K562 (cell line): ENCODE data around the gene PSAT1.
A peak's percentile ranks its signal among the peaks of the same experiment; 100 is the strongest.

Source experiments
- ATF2 ChIP-seq: sonication (generic); formaldehyde crosslinking; IDR thresholded peaks from 2 replicates; pipeline ENCODE4 v1.8.1; 2022; ENCODE audit warnings: missing genetic modification reagents
- HMGXB4 ChIP-seq: sonication (generic); formaldehyde crosslinking; IDR thresholded peaks from 2 replicates; pipeline ENCODE4 v1.8.1; 2023; ENCODE audit warnings: mild to moderate bottlenecking, missing genetic modification reagents
- MAZ ChIP-seq, 2 experiments: fragments of 450-650 bp in 1 of 2; sonication (generic) in 1 of 2; formaldehyde crosslinking; IDR thresholded peaks in 1 of 2; conservative IDR thresholded peaks in 1 of 2; 2 replicates each; pipeline versions ENCODE4 v1.4.0 to v1.5.0; 2020; ENCODE audit warnings: mild to moderate bottlenecking in 1 of 2, missing genetic modification reagents in 1 of 2
- MXI1 ChIP-seq: IDR thresholded peaks from 2 replicates; pipeline ENCODE4 v1.6.1; 2011; ENCODE audit warnings: low read depth, mild to moderate bottlenecking, improper control_type of control experiment, low read length
- POLR2A ChIP-seq: fragments of 450-650 bp; conservative IDR thresholded peaks from 2 replicates; pipeline ENCODE4 v1.6.1; 2016
- PYGO2 ChIP-seq: fragments of 450-650 bp; IDR thresholded peaks from 2 replicates; pipeline ENCODE4 v1.6.1; 2016; ENCODE audit warnings: mild to moderate bottlenecking, missing genetic modification characterization, moderate library complexity, missing compliant biosample characterization
- THAP7 ChIP-seq: fragments of 250-450 bp; sonication (Bioruptor Pico); IDR thresholded peaks from 2 replicates; pipeline ENCODE4 v1.5.0; 2021
- YY1 ChIP-seq, 3 experiments: IDR thresholded peaks; 2 replicates each; pipeline ENCODE4 v1.6.1; 2011; ENCODE audit warnings: low read length in 2 of 3, mild to moderate bottlenecking in 2 of 3, moderate library complexity in 2 of 3, borderline replicate concordance in 1 of 3, control low read depth in 1 of 3, low read depth in 1 of 3; ENCODE audit not compliant: insufficient read depth in 3 of 3, insufficient replicate concordance in 2 of 3, control insufficient read depth in 1 of 3, insufficient read length in 1 of 3; ENCODE audit errors: extremely low read depth in 1 of 3

- TF ChIP-seq YY1 (IDR thresholded peaks at IDR 0.05; ENCODE audit: borderline replicate concordance in 1 of 3, control insufficient read depth in 1 of 3, extremely low read depth in 1 of 3, insufficient read depth in 3 of 3, insufficient read length in 1 of 3, insufficient replicate concordance in 2 of 3, low read depth in 1 of 3, low read length in 2 of 3) = no peak
- no peak for TF ChIP-seq THAP7 (CRISPR knock-in tag)
- no peak for TF ChIP-seq PYGO2 (tag)
- TF ChIP-seq ATF2 (CRISPR knock-in tag) = no peak
- TF ChIP-seq HMGXB4 (CRISPR knock-in tag) = no peak
- TF ChIP-seq MXI1 = no peak
- no peak for TF ChIP-seq MAZ (CRISPR knock-in tag; conservative IDR thresholded peaks at IDR 0.05 in 1 of 2, IDR thresholded peaks at IDR 0.05 in 1 of 2)
- TF ChIP-seq POLR2A = 0 out of 2 replicates have a peak, but pooled peaks have one; percentile 32
Observed at GRCh38 chr9:78320030-78320693, 23.2 kb downstream of the PSAT1 start.
